Transverse colon (tissue), 4 donors: ENCODE measurements around the gene RARA. TPM values are rescaled to one million over a fixed set of nuclear protein-coding genes. Genes with fewer than 3 reads are reported as not detected.

Experiments used
- DNase-seq: peaks from one replicate; pipeline ENCODE4 v3.0.0-alpha.2; 2019
- H3K27ac ChIP-seq, 4 donors: fragments of 200-600 bp; sonication (generic); 2 replicates each; pipeline ENCODE4 v1.5.1; 2016 to 2018; ENCODE audit warnings: inconsistent platforms in 4 of 4
- H3K27me3 ChIP-seq: fragments of 200-600 bp; sonication (generic); 2 replicates; pipeline ENCODE4 v1.5.1; 2017; ENCODE audit warnings: inconsistent platforms
- H3K36me3 ChIP-seq, 4 donors: fragments of 200-600 bp; sonication (generic); 2 replicates each; pipeline ENCODE4 v1.5.1; 2017 to 2019; ENCODE audit warnings: inconsistent platforms in 4 of 4
- H3K4me1 ChIP-seq, 4 donors: fragments of 200-600 bp; sonication (generic); 2 replicates each; pipeline ENCODE4 v1.5.1; 2017 to 2020; ENCODE audit warnings: inconsistent platforms in 4 of 4
- H3K4me3 ChIP-seq, 4 donors: fragments of 200-600 bp; sonication (generic); 1 replicate in 1 of 4; 2 replicates in 3 of 4; pipeline versions ENCODE4 v1.5.1 to v1.6.1; 2017 to 2019; ENCODE audit warnings: inconsistent platforms in 4 of 4
- H3K9me3 ChIP-seq, 2 donors: fragments of 200-600 bp; sonication (generic); 2 replicates each; pipeline ENCODE4 v1.5.1; 2017 to 2019; ENCODE audit warnings: inconsistent platforms in 2 of 2
- EP300 ChIP-seq: sonication (generic); formaldehyde crosslinking; IDR thresholded peaks from one replicate; pipeline ENCODE4 v1.6.1; 2017; ENCODE audit warnings: antibody characterized with exemption, low read depth
- POLR2A ChIP-seq: fragments of 450-650 bp; IDR thresholded peaks from one replicate; pipeline ENCODE4 v1.6.1; 2016; ENCODE audit warnings: antibody characterized with exemption, mild to moderate bottlenecking, moderate library complexity
- POLR2AphosphoS5 ChIP-seq, 3 donors: sonication (generic); formaldehyde crosslinking; IDR thresholded peaks; one replicate each; pipeline ENCODE4 v1.6.1; 2016; ENCODE audit warnings: antibody characterized with exemption in 3 of 3
- WGBS, 2 donors: methylation state at CpG; one replicate each; pipeline ENCODE4 v1.1.5; 2018; ENCODE audit warnings: low coverage in 1 of 2; 5-methylcytosine and 5-hydroxymethylcytosine counted together
- in situ Hi-C, 4 donors: fragments of 200-750 bp; cut with MboI; loops; one replicate each; pipeline versions ENCODE4 v1.15.0 to v1.15.1; 2017; ENCODE audit warnings: low sequenced_read_pairs in 3 of 4, low pct_ligation_motif_present in 1 of 4, low pct_unique_long_range_greater_than_20kb in 1 of 4
- intact Hi-C: fragments of 100-400 bp; cut with DNase I; formaldehyde crosslinking; loops from one replicate; pipeline ENCODE4 v1.15.1; 2023; ENCODE audit warnings: low total_unique reads
- total RNA-seq, 4 donors: library from RNA; depleted of rRNA; stranded (reverse); fragments of >200 nt; gene quantifications; one replicate each; pipeline ENCODE4 v1.1.0, GENCODE V29; 2016
- TF ChIP-seq, protein P1 (sequence below), 5 experiments: fragments of 200-600 bp in 3 of 5; fragments of 450-650 bp in 2 of 5; sonication (generic) in 3 of 5; IDR thresholded peaks; 1 replicate in 2 of 5; 2 replicates in 3 of 5; pipeline ENCODE4 v1.5.1; 2016 to 2017; ENCODE audit warnings: antibody characterized with exemption in 5 of 5, inconsistent platforms in 3 of 5, mild to moderate bottlenecking in 2 of 5, moderate library complexity in 1 of 5

RARA gene
- total RNA-seq, 4 donors from 2014 or later, result 23.5 to 110 (median 49.1) TPM

- TF ChIP-seq POLR2AphosphoS5 (IDR thresholded peaks at IDR 0.05) (no peak), POLR2A (no peak), EP300 (no peak)
- TF ChIP-seq, protein P1, sequence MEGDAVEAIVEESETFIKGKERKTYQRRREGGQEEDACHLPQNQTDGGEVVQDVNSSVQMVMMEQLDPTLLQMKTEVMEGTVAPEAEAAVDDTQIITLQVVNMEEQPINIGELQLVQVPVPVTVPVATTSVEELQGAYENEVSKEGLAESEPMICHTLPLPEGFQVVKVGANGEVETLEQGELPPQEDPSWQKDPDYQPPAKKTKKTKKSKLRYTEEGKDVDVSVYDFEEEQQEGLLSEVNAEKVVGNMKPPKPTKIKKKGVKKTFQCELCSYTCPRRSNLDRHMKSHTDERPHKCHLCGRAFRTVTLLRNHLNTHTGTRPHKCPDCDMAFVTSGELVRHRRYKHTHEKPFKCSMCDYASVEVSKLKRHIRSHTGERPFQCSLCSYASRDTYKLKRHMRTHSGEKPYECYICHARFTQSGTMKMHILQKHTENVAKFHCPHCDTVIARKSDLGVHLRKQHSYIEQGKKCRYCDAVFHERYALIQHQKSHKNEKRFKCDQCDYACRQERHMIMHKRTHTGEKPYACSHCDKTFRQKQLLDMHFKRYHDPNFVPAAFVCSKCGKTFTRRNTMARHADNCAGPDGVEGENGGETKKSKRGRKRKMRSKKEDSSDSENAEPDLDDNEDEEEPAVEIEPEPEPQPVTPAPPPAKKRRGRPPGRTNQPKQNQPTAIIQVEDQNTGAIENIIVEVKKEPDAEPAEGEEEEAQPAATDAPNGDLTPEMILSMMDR (IDR thresholded peaks at IDR 0.05), result no peak
- Histone ChIP-seq H3K27me3 (no peaks in the 10 kb centered on the region), H3K27ac (peak overlapping the region; percentile 50 to 96 (median 70)), H3K36me3 (no peaks in the 10 kb centered on the region), H3K9me3 (no peaks in the 10 kb centered on the region), H3K4me1 (peaks cover 58 to 82% (median 66%) of the 10 kb centered on the region in 4 donors), H3K4me3 (no peak overlapping the region)
- DNase-seq, result no peak
- WGBS, 2 donors, result 85% methylated on average over 4 of the region's 4 CpGs; no CpG with 5 or more reads in 1 of the 2 donors
- intact Hi-C loops (no loop called here), in situ Hi-C loops (no loop called here)
Observed at GRCh38 chr17:40333781-40334448, 24.9 kb downstream of the RARA start.

- Histone ChIP-seq H3K27ac (peak overlapping the region; percentile 50 to 96 (median 70)), H3K4me1 (peaks cover 50 to 82% (median 55%) of the 10 kb centered on the region in 4 donors), H3K4me3 (no peak overlapping the region), H3K36me3 (no peaks in the 10 kb centered on the region), H3K9me3 (no peaks in the 10 kb centered on the region), H3K27me3 (no peaks in the 10 kb centered on the region)
- TF ChIP-seq POLR2AphosphoS5 (IDR thresholded peaks at IDR 0.05), result no peak
- TF ChIP-seq EP300, result no peak
- TF ChIP-seq, protein P1 (IDR thresholded peaks at IDR 0.05), result no peak
- no peak for TF ChIP-seq POLR2A
- DNase-seq, result no peak
- intact Hi-C loops, result no loop called here
- in situ Hi-C loops, result no loop called here
- 84 to 88% methylated on average over 5 to 8 of the region's 8 CpGs for WGBS, 2 donors
Observed at GRCh38 chr17:40335620-40336019, 26.6 kb downstream of the RARA start.

- H3K27ac ChIP-seq, result no peak overlapping the region
Observed at GRCh38 chr17:40337351-40337750, 28.4 kb downstream of the RARA start.

GRCh38 chr17:40338058-40338457 lies 29.1 kb downstream of the RARA start:
- intact Hi-C loops (no loop called here), in situ Hi-C loops (no loop called here)
- Histone ChIP-seq H3K9me3 (no peaks in the 10 kb centered on the region), H3K4me1 (peaks cover 27 to 63% (median 39%) of the 10 kb centered on the region in 4 donors), H3K27ac (peak overlapping the region in 2 of 4 donors; percentile 0 to 9), H3K4me3 (no peak overlapping the region), H3K36me3 (no peaks in the 10 kb centered on the region), H3K27me3 (no peaks in the 10 kb centered on the region)
- WGBS, 2 donors, result 91% methylated on average over 5 of the region's 5 CpGs; no CpG with 5 or more reads in 1 of the 2 donors
- no peak for TF ChIP-seq EP300
- TF ChIP-seq, protein P1 (IDR thresholded peaks at IDR 0.05), result no peak
- TF ChIP-seq POLR2A, result no peak
- TF ChIP-seq POLR2AphosphoS5 (IDR thresholded peaks at IDR 0.05), result no peak
- no peak for DNase-seq

More at GRCh38 chr17:40337351-40337750, 28.4 kb downstream of the RARA start:
- in situ Hi-C loops, result no loop called here
- intact Hi-C loops, result no loop called here
- no peak for DNase-seq
- no peaks in the 10 kb centered on the region for H3K36me3 ChIP-seq
- no peaks in the 10 kb centered on the region for H3K9me3 ChIP-seq
- H3K27me3 ChIP-seq, result no peaks in the 10 kb centered on the region
- peaks cover 34 to 69% (median 43%) of the 10 kb centered on the region in 4 donors for H3K4me1 ChIP-seq
- 87% methylated on average over 8 of the region's 8 CpGs; no CpG with 5 or more reads in 1 of the 2 donors for WGBS, 2 donors
- no peak overlapping the region for H3K4me3 ChIP-seq
- TF ChIP-seq POLR2AphosphoS5 (IDR thresholded peaks at IDR 0.05) (no peak), EP300 (no peak), POLR2A (no peak)
- TF ChIP-seq, protein P1 (IDR thresholded peaks at IDR 0.05), result no peak
